Right lobe of liver (tissue), 4 donors: ENCODE data around the gene XPO4.
"Not testable (repeated sequence)": the region's sequence is repeated elsewhere in the genome, so short reads cannot be mapped to it uniquely, and the experiment has no call there.

Experiments used
- POLR2A ChIP-seq: fragments of 450-650 bp; IDR thresholded peaks from one replicate; pipeline ENCODE4 v1.6.1; 2017; ENCODE audit warnings: antibody characterized with exemption, mild to moderate bottlenecking
- TF ChIP-seq, protein P1 (sequence below), 4 donors: fragments of 200-600 bp in 3 of 4; fragments of 450-650 bp in 1 of 4; IDR thresholded peaks; one replicate each; pipeline versions ENCODE4 v1.5.1 to v1.8.0; 2016 to 2022; ENCODE audit warnings: antibody characterized with exemption in 4 of 4, mild to moderate bottlenecking in 2 of 4
- donor health status: DM: no; HTN: no; CAD: no.
- donor health status: DM: no; HTN: no; CAD: no.
- donor health status: DM: no; HTN: yes; CAD: no.

DNA sequence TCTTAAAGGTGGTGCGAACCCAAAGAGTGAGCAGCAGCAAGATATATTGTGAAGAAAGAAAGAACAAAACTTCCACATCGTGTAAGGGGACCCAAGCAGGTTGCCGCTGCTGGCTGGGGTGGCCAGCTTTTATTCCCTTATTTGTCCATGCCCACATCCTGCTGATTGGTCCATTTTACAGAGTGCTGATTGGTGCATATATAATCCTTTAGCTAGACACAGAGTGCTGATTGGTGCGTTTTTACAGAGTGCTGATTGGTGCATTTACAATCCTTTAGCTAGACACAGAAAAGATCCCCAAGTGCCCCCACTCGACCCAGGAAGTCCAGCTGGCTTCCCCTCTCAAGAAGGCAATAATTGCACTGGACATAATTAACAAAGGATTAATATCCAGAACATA, 25.7 kb downstream of the XPO4 start:
- TF ChIP-seq POLR2A = not testable (repeated sequence)
- TF ChIP-seq, protein P1, sequence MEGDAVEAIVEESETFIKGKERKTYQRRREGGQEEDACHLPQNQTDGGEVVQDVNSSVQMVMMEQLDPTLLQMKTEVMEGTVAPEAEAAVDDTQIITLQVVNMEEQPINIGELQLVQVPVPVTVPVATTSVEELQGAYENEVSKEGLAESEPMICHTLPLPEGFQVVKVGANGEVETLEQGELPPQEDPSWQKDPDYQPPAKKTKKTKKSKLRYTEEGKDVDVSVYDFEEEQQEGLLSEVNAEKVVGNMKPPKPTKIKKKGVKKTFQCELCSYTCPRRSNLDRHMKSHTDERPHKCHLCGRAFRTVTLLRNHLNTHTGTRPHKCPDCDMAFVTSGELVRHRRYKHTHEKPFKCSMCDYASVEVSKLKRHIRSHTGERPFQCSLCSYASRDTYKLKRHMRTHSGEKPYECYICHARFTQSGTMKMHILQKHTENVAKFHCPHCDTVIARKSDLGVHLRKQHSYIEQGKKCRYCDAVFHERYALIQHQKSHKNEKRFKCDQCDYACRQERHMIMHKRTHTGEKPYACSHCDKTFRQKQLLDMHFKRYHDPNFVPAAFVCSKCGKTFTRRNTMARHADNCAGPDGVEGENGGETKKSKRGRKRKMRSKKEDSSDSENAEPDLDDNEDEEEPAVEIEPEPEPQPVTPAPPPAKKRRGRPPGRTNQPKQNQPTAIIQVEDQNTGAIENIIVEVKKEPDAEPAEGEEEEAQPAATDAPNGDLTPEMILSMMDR (IDR thresholded peaks at IDR 0.05) = not testable (repeated sequence)
